DOHH2 (cell line): ENCODE results near the gene UVRAG.
A peak's percentile ranks its signal among the peaks of the same experiment; 100 is the strongest.

ENCODE experiments used
- H3F3A ChIP-seq: fragments of 200-600 bp; sonication (generic), shearing (Covaris generic); 2 replicates; pipeline ENCODE4 v1.6.0; 2016; ENCODE audit warnings: antibody characterized with exemption, mild to moderate bottlenecking; ENCODE audit not compliant: control insufficient read depth, insufficient read depth
- H3K27ac ChIP-seq: fragments of 200-600 bp; sonication (generic); 2 replicates; pipeline ENCODE4 v1.5.1; 2014; ENCODE audit warnings: low read depth, mild to moderate bottlenecking, low read length, moderate library complexity
- H3K27me3 ChIP-seq: fragments of 200-600 bp; sonication (generic); 2 replicates; pipeline ENCODE4 v1.6.1; 2014; ENCODE audit warnings: mild to moderate bottlenecking, low read length, mixed read lengths; ENCODE audit not compliant: control insufficient read depth
- H3K36me3 ChIP-seq: fragments of 200-600 bp; sonication (generic); 2 replicates; pipeline ENCODE4 v1.6.1; 2014; ENCODE audit warnings: mild to moderate bottlenecking, low read length, moderate library complexity, mixed read lengths; ENCODE audit not compliant: control insufficient read depth
- H3K4me1 ChIP-seq: fragments of 200-600 bp; sonication (generic); 2 replicates; pipeline ENCODE4 v1.6.1; 2014; ENCODE audit warnings: mild to moderate bottlenecking, low read length, mixed read lengths; ENCODE audit not compliant: control insufficient read depth
- H3K4me2 ChIP-seq: fragments of 200-600 bp; sonication (generic); 2 replicates; pipeline ENCODE4 v1.6.0; 2014; ENCODE audit warnings: mild to moderate bottlenecking, low read length, moderate library complexity
- H3K4me3 ChIP-seq: fragments of 200-600 bp; sonication (generic); 2 replicates; pipeline ENCODE4 v1.5.1; 2014; ENCODE audit warnings: mild to moderate bottlenecking, low read length, mixed read lengths
- H3K79me2 ChIP-seq: fragments of 200-600 bp; sonication (generic); 2 replicates; pipeline ENCODE4 v1.6.1; 2014; ENCODE audit warnings: mild to moderate bottlenecking, low read length, mixed read lengths; ENCODE audit not compliant: control insufficient read depth
- H3K9me2 ChIP-seq: fragments of 200-600 bp; sonication (generic); replicated peaks from 2 replicates; pipeline ENCODE4 v1.6.1; 2014; ENCODE audit warnings: mild to moderate bottlenecking, low read length, mixed read lengths; ENCODE audit not compliant: control insufficient read depth
- H3K9me3 ChIP-seq: fragments of 200-600 bp; sonication (generic); 2 replicates; pipeline ENCODE4 v1.6.1; 2014; ENCODE audit warnings: antibody characterized with exemption, low read length, mixed read lengths; ENCODE audit not compliant: control insufficient read depth, insufficient read depth
- H4K20me1 ChIP-seq: fragments of 200-600 bp; sonication (generic); 2 replicates; pipeline ENCODE4 v1.6.0; 2014; ENCODE audit warnings: low read depth, mild to moderate bottlenecking, antibody characterized with exemption, low read length, moderate library complexity; ENCODE audit not compliant: control insufficient read depth, insufficient read depth
- CTCF ChIP-seq: fragments of 200-600 bp; sonication (generic); IDR thresholded peaks from one replicate; pipeline ENCODE4 v1.5.1; 2014; ENCODE audit warnings: antibody characterized with exemption, mild to moderate bottlenecking, low read depth, low read length; ENCODE audit not compliant: poor library complexity, severe bottlenecking
- EZH2phosphoT487 ChIP-seq: fragments of 200-600 bp; sonication (generic); IDR thresholded peaks from 2 replicates; pipeline ENCODE4 v1.6.1; 2017; ENCODE audit warnings: borderline replicate concordance, mild to moderate bottlenecking, antibody characterized with exemption, low read length, moderate library complexity, mixed read lengths

The UVRAG gene

GRCh38 chr11:75862437-75862836, 47.4 kb downstream of the UVRAG start:
- H3K36me3 ChIP-seq = peaks cover 67% of the 10 kb centered on the region
- H4K20me1 ChIP-seq = peaks cover 10% of the 10 kb centered on the region
- peaks cover 91% of the 10 kb centered on the region for H3K79me2 ChIP-seq
- no peaks in the 10 kb centered on the region for H3K9me2 ChIP-seq
- no peaks in the 10 kb centered on the region for H3K27me3 ChIP-seq
- no peak overlapping the region for H3K27ac ChIP-seq
- H3K4me1 ChIP-seq = peaks cover 27% of the 10 kb centered on the region
- TF ChIP-seq CTCF = no peak
- no peak for TF ChIP-seq EZH2phosphoT487
- no peak overlapping the region for H3K4me3 ChIP-seq
- H3F3A ChIP-seq = peaks cover 28% of the 10 kb centered on the region
- H3K9me3 ChIP-seq = no peaks in the 10 kb centered on the region
- no peak overlapping the region for H3K4me2 ChIP-seq

GRCh38 chr11:75867778-75868374, 52.9 kb downstream of the UVRAG start:
- peak; percentile 81 for TF ChIP-seq CTCF
- TF ChIP-seq EZH2phosphoT487 = no peak
- peak overlapping the region; percentile 14; the same call in 1 of the 2 replicates for H3K4me3 ChIP-seq
- H4K20me1 ChIP-seq = peaks cover 9% of the 10 kb centered on the region
- peak overlapping the region; percentile 47 for H3K4me2 ChIP-seq
- H3F3A ChIP-seq = peaks cover 19% of the 10 kb centered on the region
- H3K27me3 ChIP-seq = no peaks in the 10 kb centered on the region
- H3K27ac ChIP-seq = peak overlapping the region; percentile 20
- peaks cover 67% of the 10 kb centered on the region for H3K36me3 ChIP-seq
- no peaks in the 10 kb centered on the region for H3K9me3 ChIP-seq
- H3K79me2 ChIP-seq = peaks cover 94% of the 10 kb centered on the region
- H3K9me2 ChIP-seq = no peaks in the 10 kb centered on the region
- H3K4me1 ChIP-seq = peaks cover 78% of the 10 kb centered on the region

DNA sequence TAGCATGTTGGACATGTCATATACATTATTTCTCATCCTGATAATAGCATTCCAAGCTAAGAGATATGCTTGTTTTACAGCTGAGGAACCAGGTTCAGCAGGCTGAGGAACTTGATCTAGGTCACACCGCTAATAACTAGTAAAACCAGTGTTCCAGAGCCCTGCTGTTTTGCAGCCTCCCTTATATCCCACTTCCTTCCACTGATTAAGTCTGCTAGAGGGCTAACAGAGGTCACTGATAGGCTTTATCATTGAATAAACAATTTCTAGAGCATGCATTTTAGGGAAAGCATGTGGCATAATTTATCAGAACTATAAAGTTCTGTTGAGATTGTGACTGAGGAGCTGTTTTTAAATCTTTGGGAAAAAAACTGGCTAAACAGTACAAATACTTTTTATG, 54.0 kb downstream of the UVRAG start:
- no peak overlapping the region for H3K27ac ChIP-seq
- H3K79me2 ChIP-seq = peaks cover 94% of the 10 kb centered on the region
- peaks cover 69% of the 10 kb centered on the region for H3K36me3 ChIP-seq
- no peaks in the 10 kb centered on the region for H3K9me3 ChIP-seq
- H3K4me3 ChIP-seq = no peak overlapping the region
- peaks cover 89% of the 10 kb centered on the region for H3K4me1 ChIP-seq
- H3K4me2 ChIP-seq = peak overlapping the region; percentile 23
- H4K20me1 ChIP-seq = peaks cover 9% of the 10 kb centered on the region
- H3F3A ChIP-seq = peaks cover 19% of the 10 kb centered on the region
- no peaks in the 10 kb centered on the region for H3K9me2 ChIP-seq
- no peak for TF ChIP-seq CTCF
- TF ChIP-seq EZH2phosphoT487 = no peak
- H3K27me3 ChIP-seq = no peaks in the 10 kb centered on the region
